ENCODE results near the gene TP53BP2.
"Not testable (repeated sequence)": the region's sequence is repeated elsewhere in the genome, so short reads cannot be mapped to it uniquely, and the experiment has no call there.

Gene TP53BP2

GRCh38 chr1:223742856-223743517 lies 102.8 kb downstream of the TP53BP2 start:
- DNase-seq (ENCODE audit: low spot score): no peak

DNA sequence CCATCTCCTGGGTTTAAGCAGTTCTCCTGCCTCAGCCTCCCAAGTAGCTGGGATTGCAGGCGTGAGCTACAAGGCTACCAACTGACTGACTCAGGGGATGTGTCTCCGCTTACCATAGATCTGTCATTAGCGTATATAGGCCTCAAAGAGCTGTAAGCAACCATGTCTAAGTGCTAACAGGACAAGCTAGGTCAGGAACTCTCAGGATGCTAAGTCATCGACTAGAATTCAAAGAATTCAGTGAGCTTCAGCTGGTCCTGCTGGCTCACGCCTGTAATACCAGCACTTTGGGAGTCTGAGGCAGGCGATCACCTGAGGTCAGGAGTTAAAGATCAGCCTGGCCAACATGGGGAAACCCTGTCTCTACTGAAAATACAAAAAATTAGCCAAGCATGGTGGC lies 103.9 kb downstream of the TP53BP2 start:
- DNase-seq (ENCODE audit: low spot score): no peak

DNA sequence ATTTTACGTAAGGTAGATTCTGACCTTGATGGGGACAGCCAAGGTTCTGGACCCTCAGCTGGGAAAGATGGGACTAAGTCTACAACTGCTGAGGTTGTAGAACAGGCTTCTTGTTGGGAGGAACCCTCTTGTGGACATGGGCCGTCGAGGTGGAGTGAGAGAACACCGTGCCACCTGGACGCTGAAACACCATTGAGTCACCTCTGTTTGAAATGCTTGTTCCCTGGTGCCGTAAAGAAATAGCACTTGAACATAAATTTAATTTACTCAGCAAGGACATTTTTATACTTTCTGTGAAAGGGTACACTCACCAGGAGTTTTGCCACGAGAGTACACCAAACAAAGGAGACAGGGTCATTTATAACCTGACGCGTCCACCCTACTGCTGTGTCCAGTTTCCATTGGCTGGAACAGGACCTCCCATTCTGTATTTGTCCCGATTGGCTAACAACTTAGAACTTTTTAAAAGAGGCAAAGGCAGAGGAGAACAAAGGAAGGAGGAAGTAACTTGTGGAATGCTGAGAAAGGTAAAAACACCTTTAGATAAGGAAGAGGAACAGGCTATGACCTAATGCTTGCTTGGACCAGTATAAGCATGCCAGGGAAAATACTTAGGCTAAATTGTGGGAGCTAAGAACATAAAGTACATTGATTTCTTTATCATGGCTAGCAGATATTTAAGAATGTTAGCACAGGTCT lies 105.6 kb downstream of the TP53BP2 start:
- not testable (repeated sequence) for DNase-seq (ENCODE audit: low spot score)

- no peak for DNase-seq (ENCODE audit: low spot score)
Observed at GRCh38 chr1:223739366-223740037, 106.2 kb downstream of the TP53BP2 start.

DNA sequence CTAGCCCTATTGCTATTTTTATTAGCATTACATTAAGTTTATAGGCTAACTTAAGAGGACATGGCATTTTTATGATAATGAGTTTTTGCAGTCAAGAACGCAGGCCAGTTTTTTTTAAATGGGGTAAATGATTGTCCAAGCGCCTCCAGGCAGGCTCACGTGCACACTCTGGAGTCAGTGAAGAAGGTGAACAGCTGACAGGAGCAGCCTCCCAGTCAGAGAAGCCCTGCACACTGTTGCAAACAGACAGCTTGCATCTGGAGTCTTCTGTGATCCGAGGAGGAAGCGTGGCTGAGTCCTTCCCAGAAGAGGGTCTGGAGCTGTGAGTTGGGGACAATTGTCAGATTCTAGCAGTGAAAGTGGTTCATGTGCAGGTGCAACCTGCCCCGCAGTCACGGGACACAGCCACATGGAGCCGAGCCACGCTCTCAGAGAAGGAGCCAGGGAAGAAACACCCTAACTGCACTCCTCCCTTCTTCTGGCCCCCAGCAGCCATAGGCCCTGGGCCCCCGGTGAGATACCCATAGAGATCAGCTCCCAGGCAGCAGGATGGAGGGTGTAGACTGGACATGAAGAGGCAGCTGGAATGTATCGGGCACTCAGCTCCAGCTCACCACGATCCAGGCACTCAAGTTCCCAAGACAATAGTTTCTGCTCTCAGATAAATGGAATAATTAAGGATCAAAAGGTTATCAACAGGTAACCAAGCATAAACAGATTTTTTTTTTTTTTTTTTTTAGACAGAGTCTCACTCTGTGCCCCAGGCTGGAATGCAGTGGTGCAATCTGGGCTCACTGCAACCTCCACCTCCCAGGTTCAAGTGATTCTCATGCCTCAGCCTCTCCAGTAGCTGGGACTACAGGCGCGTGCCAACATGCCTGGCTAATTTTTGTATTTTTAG lies 107.0 kb downstream of the TP53BP2 start:
- no peak for DNase-seq (ENCODE audit: low spot score)

DNA sequence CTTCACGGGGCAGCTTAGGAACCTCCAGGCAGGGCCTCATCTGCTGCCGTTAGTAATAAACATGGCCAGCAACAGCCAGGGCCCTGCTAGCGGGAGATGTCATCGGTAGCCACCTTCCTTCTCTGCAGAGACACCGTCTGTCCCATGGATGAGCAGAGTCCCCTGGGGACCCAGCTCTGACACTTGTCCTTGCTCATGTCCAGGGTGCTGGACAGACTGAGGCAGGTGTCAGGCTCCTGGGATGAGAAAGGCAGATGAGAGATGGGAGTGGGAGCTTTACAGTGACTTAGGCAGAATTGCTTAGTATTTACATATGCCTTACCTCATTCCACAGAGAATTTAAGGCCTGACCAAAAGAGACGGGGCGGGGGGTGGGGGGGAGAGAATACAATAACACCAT lies 108.4 kb downstream of the TP53BP2 start:
- DNase-seq (ENCODE audit: low spot score): no peak

DNA sequence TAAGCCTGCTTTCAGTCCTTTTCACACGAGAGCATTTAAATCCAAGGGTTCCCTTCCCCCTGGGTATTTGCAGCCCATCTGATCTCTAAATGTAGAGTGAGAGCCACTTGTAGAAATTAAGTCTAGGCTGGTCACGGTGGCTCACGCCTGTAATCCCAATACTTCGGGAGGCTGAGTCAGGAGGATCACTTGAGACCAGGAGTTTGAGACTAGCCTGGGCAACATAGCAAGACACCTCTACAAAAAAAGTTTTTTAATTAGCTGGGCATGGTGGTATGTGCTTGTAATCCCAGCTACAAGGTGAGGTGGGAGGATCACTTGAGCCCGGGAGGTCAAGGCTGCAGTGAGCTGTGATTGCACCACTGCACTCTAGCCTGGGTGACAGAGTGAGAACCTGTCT lies 109.1 kb downstream of the TP53BP2 start:
- not testable (repeated sequence) for DNase-seq (ENCODE audit: low spot score)

DNA sequence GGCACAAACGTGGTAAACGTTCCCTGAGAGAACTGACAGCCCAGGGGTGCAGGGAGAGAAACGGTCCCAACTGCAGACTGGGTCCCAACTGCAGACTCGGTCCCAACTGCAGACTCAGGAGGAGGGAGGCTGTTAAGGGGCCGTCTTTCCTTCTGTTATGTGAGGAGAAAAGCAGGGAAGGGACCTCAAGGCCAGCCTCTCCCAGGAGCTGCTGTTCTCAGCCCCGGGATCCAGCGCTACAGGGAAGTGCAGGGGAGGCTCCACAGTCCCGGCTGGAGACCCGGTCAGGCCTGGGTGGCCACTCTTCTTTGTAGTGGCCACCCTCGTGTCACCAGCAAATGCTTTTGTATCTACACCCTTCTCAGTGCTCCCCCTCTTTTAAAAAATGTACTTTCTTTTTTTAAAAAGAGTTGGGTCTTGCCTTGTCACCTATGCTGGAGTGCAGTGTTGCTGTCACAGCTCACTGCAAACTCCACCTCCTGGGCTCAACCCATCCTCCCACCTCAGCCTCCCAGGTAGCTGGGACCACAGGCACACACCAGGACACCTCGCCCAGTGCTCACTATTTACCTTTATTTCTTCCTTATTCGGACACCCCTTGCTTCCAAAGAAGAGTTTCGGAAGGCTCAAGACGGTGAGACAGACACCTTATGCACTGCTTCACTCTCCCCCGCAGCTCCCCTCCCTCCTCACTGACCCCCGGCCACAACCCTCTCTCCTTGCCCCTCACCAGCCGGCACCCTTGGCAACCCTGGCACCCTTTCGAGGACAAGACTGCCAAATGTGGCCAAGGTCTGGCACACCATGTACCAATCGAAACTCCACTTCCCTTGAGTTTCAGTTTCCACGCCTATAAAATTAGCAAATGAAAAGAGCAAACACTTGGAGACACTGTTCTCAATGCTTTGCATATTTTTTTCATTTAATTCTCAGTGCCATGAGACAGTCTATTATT lies 111.6 kb downstream of the TP53BP2 start:
- no peak for DNase-seq (ENCODE audit: low spot score)

- no peak for DNase-seq (ENCODE audit: low spot score)
Observed at GRCh38 chr1:223732993-223733798, 112.6 kb downstream of the TP53BP2 start.

- no peak for DNase-seq (ENCODE audit: low spot score)
Observed at GRCh38 chr1:223731133-223731770, 114.5 kb downstream of the TP53BP2 start.

- no peak for DNase-seq (ENCODE audit: low spot score)
Observed at GRCh38 chr1:223730479-223731132, 115.1 kb downstream of the TP53BP2 start.

- DNase-seq (ENCODE audit: low spot score): no peak
Observed at GRCh38 chr1:223729906-223730305, 115.8 kb downstream of the TP53BP2 start.
